HAP-1 (cell line): Measurements from ENCODE around the gene MN1.

Source experiments
- DNase-seq, 2 experiments: peaks; one replicate each; pipeline ENCODE4 v3.0.0-alpha.2; 2016 to 2020; ENCODE audit warnings: low spot score in 2 of 2
- H3K27me3 ChIP-seq: fragments of 250-450 bp; sonication (Bioruptor Pico); 2 replicates; pipeline ENCODE4 v1.5.1; 2020; ENCODE audit warnings: low read depth, mild to moderate bottlenecking, moderate library complexity
- H3K36me3 ChIP-seq: fragments of 250-450 bp; sonication (Bioruptor Pico); replicated peaks from 2 replicates; pipeline ENCODE4 v1.5.1; 2020; ENCODE audit warnings: mild to moderate bottlenecking
- H3K4me1 ChIP-seq: fragments of 250-450 bp; sonication (Bioruptor Pico); 2 replicates; pipeline ENCODE4 v1.5.1; 2020; ENCODE audit warnings: mild to moderate bottlenecking
- H3K4me3 ChIP-seq: fragments of 250-450 bp; sonication (Bioruptor Pico); 2 replicates; pipeline ENCODE4 v1.5.1; 2020; ENCODE audit warnings: mild to moderate bottlenecking, moderate library complexity
- H3K9me3 ChIP-seq: fragments of 250-450 bp; sonication (Bioruptor Pico); 2 replicates; pipeline ENCODE4 v1.5.1; 2020; ENCODE audit warnings: mild to moderate bottlenecking, moderate library complexity
- in situ Hi-C: fragments of 300-500 bp; cut with MboI; formaldehyde crosslinking; loops from 3 replicates; pipeline ENCODE4 v1.14.3; 2020; ENCODE audit warnings: low sequenced_read_pairs, inconsistent platforms, mixed read lengths

Gene MN1

DNA sequence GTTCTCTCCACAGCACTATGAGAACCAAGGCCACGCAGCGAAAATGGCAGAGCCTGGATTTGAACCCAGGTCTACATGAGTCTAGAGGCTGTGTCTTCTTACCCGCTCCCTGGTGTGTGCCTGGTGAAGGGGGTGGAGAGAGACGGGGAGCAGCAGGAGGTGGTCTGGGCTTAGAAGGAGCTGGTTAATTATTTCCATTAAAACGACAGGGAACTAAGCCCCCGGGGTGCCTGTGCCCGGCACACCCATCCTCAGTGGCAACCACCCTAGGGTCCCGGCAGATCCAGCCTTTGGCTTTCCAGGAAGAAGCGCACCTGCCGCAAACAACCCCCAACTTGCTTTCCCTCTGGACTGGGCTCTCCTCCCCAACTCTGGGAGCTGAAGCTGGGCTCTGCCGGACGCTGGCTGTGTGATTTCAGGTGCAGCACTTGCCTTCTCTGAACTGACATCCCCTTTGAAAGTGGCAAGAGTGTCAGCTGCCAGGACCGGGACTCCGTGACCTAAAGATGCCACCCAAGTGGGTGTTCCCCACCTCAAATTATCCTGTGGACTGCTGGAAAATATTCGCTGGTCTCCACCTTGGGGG lies 35.8 kb downstream of the MN1 start:
- Histone ChIP-seq H3K36me3 (no peaks in the 10 kb centered on the region), H3K4me1 (no peaks in the 10 kb centered on the region), H3K4me3 (no peak overlapping the region), H3K27me3 (no peaks in the 10 kb centered on the region), H3K9me3 (no peaks in the 10 kb centered on the region)
- in situ Hi-C loops, result no loop called here
- DNase-seq, result no peak

DNA sequence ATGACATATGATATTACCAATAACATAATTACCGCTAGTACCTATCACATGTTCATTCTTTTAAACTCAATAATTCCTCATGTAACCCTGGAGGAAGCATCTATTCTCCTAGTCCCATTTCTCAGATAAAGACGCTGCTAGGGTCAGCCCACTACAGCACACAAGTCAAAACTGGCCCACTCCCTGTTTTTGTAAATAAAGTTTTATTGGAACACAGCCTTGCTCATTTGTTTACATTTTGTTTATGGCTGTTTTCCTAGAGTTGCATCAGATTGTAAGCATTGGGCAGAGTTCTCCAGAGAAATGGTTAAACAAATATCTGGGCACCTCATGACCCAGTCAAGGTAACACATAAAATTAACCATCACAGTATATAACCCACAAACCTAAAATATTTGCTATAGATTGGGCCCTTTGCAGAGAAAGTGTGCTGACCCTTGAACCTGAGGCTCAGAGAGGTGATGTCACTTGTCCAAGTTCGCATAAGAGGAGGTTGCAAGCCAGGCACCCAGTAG lies 36.8 kb downstream of the MN1 start:
- H3K4me1 ChIP-seq, result no peaks in the 10 kb centered on the region
- H3K27me3 ChIP-seq, result no peaks in the 10 kb centered on the region
- no peaks in the 10 kb centered on the region for H3K9me3 ChIP-seq
- in situ Hi-C loops, result no loop called here
- no peak overlapping the region for H3K4me3 ChIP-seq
- DNase-seq, result no peak
- H3K36me3 ChIP-seq, result no peaks in the 10 kb centered on the region

- in situ Hi-C loops, result no loop called here
- DNase-seq, result no peak
- no peaks in the 10 kb centered on the region for H3K4me1 ChIP-seq
Measured at GRCh38 chr22:27761665-27762064, 39.9 kb downstream of the MN1 start.

GRCh38 chr22:27761000-27761399 lies 40.6 kb downstream of the MN1 start:
- Histone ChIP-seq H3K4me3 (no peak overlapping the region), H3K36me3 (no peaks in the 10 kb centered on the region), H3K27me3 (no peaks in the 10 kb centered on the region), H3K4me1 (no peaks in the 10 kb centered on the region), H3K9me3 (no peaks in the 10 kb centered on the region)
- DNase-seq, result no peak
- in situ Hi-C loops, result no loop called here

More at GRCh38 chr22:27761665-27762064, 39.9 kb downstream of the MN1 start:
- H3K36me3 ChIP-seq, result no peaks in the 10 kb centered on the region
- H3K4me3 ChIP-seq, result no peak overlapping the region
- no peaks in the 10 kb centered on the region for H3K27me3 ChIP-seq
- no peaks in the 10 kb centered on the region for H3K9me3 ChIP-seq

- H3K4me1 ChIP-seq, result no peaks in the 10 kb centered on the region
- in situ Hi-C loops, result no loop called here
- no peak for DNase-seq
- H3K4me3 ChIP-seq, result no peak overlapping the region
- no peaks in the 10 kb centered on the region for H3K36me3 ChIP-seq
- H3K9me3 ChIP-seq, result no peaks in the 10 kb centered on the region
- no peaks in the 10 kb centered on the region for H3K27me3 ChIP-seq
Measured at GRCh38 chr22:27760474-27760873, 41.1 kb downstream of the MN1 start.

- no peak for DNase-seq
- H3K9me3 ChIP-seq, result no peaks in the 10 kb centered on the region
- no peaks in the 10 kb centered on the region for H3K27me3 ChIP-seq
- no peaks in the 10 kb centered on the region for H3K36me3 ChIP-seq
- in situ Hi-C loops, result no loop called here
- no peak overlapping the region for H3K4me3 ChIP-seq
- H3K4me1 ChIP-seq, result no peaks in the 10 kb centered on the region
Measured at GRCh38 chr22:27757928-27758525, 43.5 kb downstream of the MN1 start.

- no peak for DNase-seq
- H3K4me1 ChIP-seq, result peaks cover under 1% of the 10 kb centered on the region; the same call in 1 of the 2 replicates
- H3K27me3 ChIP-seq, result no peaks in the 10 kb centered on the region
- in situ Hi-C loops, result no loop called here
- no peaks in the 10 kb centered on the region for H3K9me3 ChIP-seq
- H3K36me3 ChIP-seq, result no peaks in the 10 kb centered on the region
- no peak overlapping the region for H3K4me3 ChIP-seq
Measured at GRCh38 chr22:27756212-27756660, 45.3 kb downstream of the MN1 start.

DNA sequence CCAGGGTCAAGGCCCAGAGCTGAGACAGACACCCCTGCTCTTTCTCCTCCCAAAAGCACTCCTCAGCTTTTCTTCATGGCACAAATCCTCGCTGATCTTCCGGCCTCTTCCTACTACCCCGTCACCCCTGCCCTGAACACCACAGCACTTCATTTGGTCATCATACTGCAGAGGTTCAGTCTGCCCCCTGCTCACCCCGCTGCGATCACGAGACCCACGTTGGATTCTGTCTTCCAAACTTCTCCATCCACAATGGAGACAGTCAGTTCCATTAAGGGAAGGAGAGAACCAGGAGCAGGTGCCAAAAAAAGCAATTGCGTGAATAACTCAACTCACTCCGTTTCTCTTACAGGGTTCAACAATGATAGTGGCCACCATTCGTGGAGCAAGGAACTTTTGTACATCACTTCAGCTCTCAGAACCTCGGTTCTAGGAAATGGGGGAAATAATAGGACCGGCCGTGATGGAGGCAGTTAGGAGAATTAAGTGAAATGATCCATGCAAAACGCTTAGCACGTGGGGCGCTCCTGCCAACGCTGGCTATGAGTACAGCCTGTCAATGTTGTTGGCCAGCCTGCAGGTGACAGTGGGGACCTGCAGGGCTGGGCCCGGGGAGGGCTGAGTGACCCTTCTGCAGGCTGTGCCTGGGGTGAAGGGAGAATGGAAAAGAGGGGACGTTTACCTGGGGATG lies 45.9 kb downstream of the MN1 start:
- in situ Hi-C loops, result no loop called here
- peaks cover 5% of the 10 kb centered on the region; the same call in 1 of the 2 replicates for H3K4me1 ChIP-seq
- no peak overlapping the region for H3K4me3 ChIP-seq
- H3K9me3 ChIP-seq, result no peaks in the 10 kb centered on the region
- no peak for DNase-seq
- no peaks in the 10 kb centered on the region for H3K36me3 ChIP-seq
- H3K27me3 ChIP-seq, result no peaks in the 10 kb centered on the region

GRCh38 chr22:27754888-27755480 lies 46.6 kb downstream of the MN1 start:
- no peaks in the 10 kb centered on the region for H3K9me3 ChIP-seq
- H3K4me3 ChIP-seq, result no peak overlapping the region
- DNase-seq, result no peak
- in situ Hi-C loops, result no loop called here
- no peaks in the 10 kb centered on the region for H3K27me3 ChIP-seq
- no peaks in the 10 kb centered on the region for H3K36me3 ChIP-seq
- peaks cover 5% of the 10 kb centered on the region for H3K4me1 ChIP-seq

GRCh38 chr22:27754247-27754887 lies 47.2 kb downstream of the MN1 start:
- Histone ChIP-seq H3K27me3 (no peaks in the 10 kb centered on the region), H3K4me3 (no peak overlapping the region), H3K4me1 (peaks cover 5% of the 10 kb centered on the region), H3K9me3 (no peaks in the 10 kb centered on the region), H3K36me3 (no peaks in the 10 kb centered on the region)
- no peak for DNase-seq
- in situ Hi-C loops, result no loop called here

GRCh38 chr22:27752771-27753170 lies 48.8 kb downstream of the MN1 start:
- Histone ChIP-seq H3K4me3 (no peak overlapping the region), H3K36me3 (no peaks in the 10 kb centered on the region), H3K9me3 (no peaks in the 10 kb centered on the region), H3K27me3 (no peaks in the 10 kb centered on the region), H3K4me1 (peaks cover 5% of the 10 kb centered on the region)
- no peak for DNase-seq
- in situ Hi-C loops, result no loop called here

DNA sequence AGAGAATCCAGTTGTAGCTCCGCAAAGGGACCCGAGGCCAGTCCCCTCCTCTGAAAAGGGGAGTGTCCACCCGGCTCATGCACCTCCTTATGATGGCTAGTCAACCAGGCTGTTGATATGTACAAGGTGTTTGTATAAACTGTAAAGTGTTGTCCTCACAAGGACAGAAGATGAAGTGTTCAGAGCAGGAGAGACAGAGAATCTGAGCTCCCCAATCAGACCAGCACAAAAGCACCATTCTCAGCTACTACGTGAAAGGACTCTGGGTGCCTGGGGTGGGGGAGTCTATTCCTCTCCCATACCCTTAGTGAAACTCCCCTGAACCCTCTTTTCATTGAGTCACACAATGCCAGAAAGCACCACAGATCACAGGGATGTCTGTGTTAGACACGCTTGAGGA lies 49.4 kb downstream of the MN1 start:
- Histone ChIP-seq H3K9me3 (no peaks in the 10 kb centered on the region), H3K36me3 (no peaks in the 10 kb centered on the region), H3K4me3 (no peak overlapping the region), H3K4me1 (peaks cover 5% of the 10 kb centered on the region), H3K27me3 (no peaks in the 10 kb centered on the region)
- DNase-seq, result no peak
- in situ Hi-C loops, result no loop called here

- Histone ChIP-seq H3K27me3 (no peaks in the 10 kb centered on the region), H3K36me3 (no peaks in the 10 kb centered on the region), H3K9me3 (no peaks in the 10 kb centered on the region), H3K4me3 (no peak overlapping the region), H3K4me1 (peaks cover 5% of the 10 kb centered on the region)
- in situ Hi-C loops, result no loop called here
- DNase-seq, result no peak
Measured at GRCh38 chr22:27751277-27752070, 50.1 kb downstream of the MN1 start.
